ENCODE measurements around the gene ATAD3B. TPM values are rescaled to one million over a fixed set of nuclear protein-coding genes. Genes with fewer than 3 reads are reported as not detected.

The ATAD3B gene
- total and polyA plus RNA-seq, 2 of the 13 experiments (the other 11 are each of a cell fraction or from before 2014, with no cell fraction given) = 9.6 to 31.1 TPM

DNA sequence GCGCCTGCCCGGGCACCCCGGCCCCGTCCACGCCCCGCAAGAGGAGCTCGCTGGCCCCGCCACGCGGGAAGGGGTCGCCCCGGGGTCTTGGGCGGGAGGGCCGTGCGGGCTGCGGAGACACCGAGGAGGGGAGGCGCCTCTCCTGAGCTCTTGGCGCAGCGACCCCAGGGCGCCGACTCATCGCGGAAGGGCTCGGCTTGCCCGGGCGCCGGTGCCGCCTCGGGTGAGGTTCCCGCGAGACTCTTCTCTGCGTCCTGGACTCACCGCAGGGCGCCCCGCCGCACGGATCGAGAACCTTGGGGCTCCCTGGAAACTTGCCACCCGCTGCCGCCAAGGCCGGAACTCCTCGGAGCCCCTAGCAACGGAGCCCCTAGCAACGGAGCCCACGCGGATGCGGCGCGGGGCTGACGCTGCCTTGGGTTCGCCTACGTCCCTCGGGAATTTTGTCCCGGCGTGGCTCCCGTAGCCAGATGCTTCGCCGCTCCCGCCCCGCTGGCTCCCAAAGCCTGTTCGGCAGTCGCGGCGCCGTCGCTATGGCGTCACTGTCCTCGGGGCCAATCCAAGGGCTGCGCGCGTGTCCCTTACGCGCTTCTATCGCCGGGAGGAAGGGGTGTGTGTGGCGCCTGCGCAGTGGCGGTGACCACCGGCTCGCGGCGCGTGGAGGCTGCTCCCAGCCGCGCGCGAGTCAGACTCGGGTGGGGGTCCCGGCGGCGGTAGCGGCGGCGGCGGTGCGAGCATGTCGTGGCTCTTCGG is 40.1 kb downstream of the ATAD3B start, which contains the start of gene ATAD3A (continued):
- TF ChIP-seq ZFP36 (IDR thresholded peaks at IDR 0.05; ENCODE audit: borderline replicate concordance, low read depth, low read length, partially characterized antibody) (no peak), ZNF124 (CRISPR knock-in tag; IDR thresholded peaks at IDR 0.05) (peak; percentile 64; the same call in 1 of the 2 replicates), SALL2 (CRISPR knock-in tag; IDR thresholded peaks at IDR 0.05) (peak; percentile 83), KLF12 (CRISPR knock-in tag; IDR thresholded peaks at IDR 0.05; ENCODE audit: borderline replicate concordance) (peak; percentile 65), ZSCAN25 (CRISPR knock-in tag; IDR thresholded peaks at IDR 0.05) (no peak), ETV5 (CRISPR knock-in tag; IDR thresholded peaks at IDR 0.05; ENCODE audit: borderline replicate concordance) (peak; percentile 66), NONO (IDR thresholded peaks at IDR 0.05) (no peak), NONO (CRISPR knock-in tag; conservative IDR thresholded peaks at IDR 0.05) (peak; percentile 85), KMT2B (CRISPR knock-in tag; IDR thresholded peaks at IDR 0.05) (peak; percentile 77; the same call in 1 of the 2 replicates), RFXAP (CRISPR knock-in tag; IDR thresholded peaks at IDR 0.05; ENCODE audit: borderline replicate concordance) (peak; percentile 85; the same call in 1 of the 2 replicates), SP4 (CRISPR knock-in tag; IDR thresholded peaks at IDR 0.05) (peak; percentile 66; the same call in 1 of the 2 replicates), ZNF563 (CRISPR knock-in tag; IDR thresholded peaks at IDR 0.05) (peak; percentile 84; the same call in 1 of the 2 replicates), ZNF746 (CRISPR knock-in tag; IDR thresholded peaks at IDR 0.05) (peak; percentile 54; the same call in 1 of the 2 replicates), NRL (CRISPR knock-in tag; IDR thresholded peaks at IDR 0.05; ENCODE audit: borderline replicate concordance) (peak; percentile 71), ZNF644 (CRISPR knock-in tag; IDR thresholded peaks at IDR 0.05; ENCODE audit: low read depth) (no peak), HMG20A (CRISPR knock-in tag; IDR thresholded peaks at IDR 0.05; ENCODE audit: borderline replicate concordance) (no peak), SRF (IDR thresholded peaks at IDR 0.05; ENCODE audit: low read depth, low read length) (peak; percentile 57; the same call in 1 of the 2 replicates), KDM4B (CRISPR knock-in tag; IDR thresholded peaks at IDR 0.05) (no peak), ATAD3A (CRISPR knock-in tag; IDR thresholded peaks at IDR 0.05) (0 out of 2 replicates have a peak, but pooled peaks have one; percentile 43), JUND (CRISPR knock-in tag; IDR thresholded peaks at IDR 0.05) (peak; percentile 36; the same call in 1 of the 2 replicates), TEAD3 (CRISPR knock-in tag; optimal IDR thresholded peaks at IDR 0.05; ENCODE audit: borderline replicate concordance) (peak; percentile 70), RBM22 (optimal IDR thresholded peaks at IDR 0.05; ENCODE audit: low read length) (peak; percentile 35), SOX6 (IDR thresholded peaks at IDR 0.05) (no peak), SOX6 (CRISPR knock-in tag; IDR thresholded peaks at IDR 0.05) (peak; percentile 67), JUNB (CRISPR knock-in tag; IDR thresholded peaks at IDR 0.05; ENCODE audit: borderline replicate concordance) (no peak), MAZ (IDR thresholded peaks at IDR 0.05; ENCODE audit: borderline replicate concordance, low read depth, low read length) (no peak), MAZ (CRISPR knock-in tag; IDR thresholded peaks at IDR 0.05; ENCODE audit: low read depth) (no peak; the same call in none of the 2 replicates), AGO2 (optimal IDR thresholded peaks at IDR 0.05; ENCODE audit: low read depth, low read length) (peak; percentile 56), KDM3A (CRISPR knock-in tag; IDR thresholded peaks at IDR 0.05; ENCODE audit: low read depth) (peak; percentile 89; the same call in 1 of the 2 replicates)
- TF ChIP-seq, protein P1, sequence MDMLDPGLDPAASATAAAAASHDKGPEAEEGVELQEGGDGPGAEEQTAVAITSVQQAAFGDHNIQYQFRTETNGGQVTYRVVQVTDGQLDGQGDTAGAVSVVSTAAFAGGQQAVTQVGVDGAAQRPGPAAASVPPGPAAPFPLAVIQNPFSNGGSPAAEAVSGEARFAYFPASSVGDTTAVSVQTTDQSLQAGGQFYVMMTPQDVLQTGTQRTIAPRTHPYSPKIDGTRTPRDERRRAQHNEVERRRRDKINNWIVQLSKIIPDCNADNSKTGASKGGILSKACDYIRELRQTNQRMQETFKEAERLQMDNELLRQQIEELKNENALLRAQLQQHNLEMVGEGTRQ (IDR thresholded peaks at IDR 0.05; ENCODE audit: low read depth, low read length) = no peak
- TF ChIP-seq, protein P1 (CRISPR knock-in tag; IDR thresholded peaks at IDR 0.05; ENCODE audit: borderline replicate concordance) = no peak; the same call in 1 of the 2 replicates
